Endothelial cell of umbilical vein (primary cell): ENCODE measurements around the gene ALK.

Experiments used
- CTCF ChIP-seq, 2 donors: IDR thresholded peaks; 1 replicate in 1 of 2; 2 replicates in 1 of 2; pipeline ENCODE4 v1.5.1; 2011; ENCODE audit warnings: low read length in 2 of 2, mild to moderate bottlenecking in 2 of 2, moderate library complexity in 2 of 2, control low read depth in 1 of 2, inconsistent platforms in 1 of 2, low read depth in 1 of 2; ENCODE audit not compliant: insufficient read depth in 1 of 2; ENCODE audit errors: extremely low read depth in 1 of 2
- EZH2 ChIP-seq: IDR thresholded peaks from 2 replicates; pipeline ENCODE4 v1.6.1; 2012; ENCODE audit warnings: borderline replicate concordance, low read depth, mild to moderate bottlenecking, moderate library complexity, low read length, inconsistent platforms; ENCODE audit not compliant: severe bottlenecking
- GATA2 ChIP-seq: IDR thresholded peaks from 2 replicates; pipeline ENCODE4 v1.7.0; 2011; ENCODE audit warnings: low read depth, mild to moderate bottlenecking, moderate library complexity, mixed read lengths, low read length; ENCODE audit not compliant: insufficient read length, insufficient read depth
- MAX ChIP-seq: IDR thresholded peaks from 2 replicates; pipeline ENCODE4 v1.6.1; 2011; ENCODE audit not compliant: insufficient read depth, insufficient read length
- MYC ChIP-seq: IDR thresholded peaks from one replicate; pipeline ENCODE4 v1.6.1; 2011; ENCODE audit warnings: mild to moderate bottlenecking, low read depth, low read length

- no peak for TF ChIP-seq CTCF (IDR thresholded peaks at IDR 0.05; ENCODE audit: extremely low read depth in 1 of 2, insufficient read depth in 1 of 2, low read depth in 1 of 2, low read length in 2 of 2)
- no peak for TF ChIP-seq MYC
- no peak for TF ChIP-seq EZH2
- TF ChIP-seq MAX, result no peak
- TF ChIP-seq GATA2, result no peak
Measured at GRCh38 chr2:29749041-29749440, 172.3 kb downstream of the ALK start.
